Ascending aorta (tissue), 2 donors: Measurements from ENCODE around the gene ZNF74. TPM values are rescaled to one million over a fixed set of nuclear protein-coding genes. Genes with fewer than 3 reads are reported as not detected.
"Not testable (repeated sequence)": the region's sequence is repeated elsewhere in the genome, so short reads cannot be mapped to it uniquely, and the experiment has no call there.

Source experiments
- DNase-seq, 2 donors: peaks; one replicate each; pipeline ENCODE4 v3.0.0-alpha.2; 2019; ENCODE audit warnings: low spot score in 2 of 2
- H3K27ac ChIP-seq, 2 donors: fragments of 200-600 bp; sonication (generic); one replicate each; pipeline ENCODE4 v1.5.1; 2016 to 2017; ENCODE audit warnings: mild to moderate bottlenecking in 1 of 2
- H3K27me3 ChIP-seq: fragments of 200-600 bp; sonication (generic); one replicate; pipeline ENCODE4 v1.5.1; 2017
- H3K36me3 ChIP-seq, 2 donors: fragments of 200-600 bp; sonication (generic); one replicate each; pipeline ENCODE4 v1.5.1; 2016
- H3K4me1 ChIP-seq, 2 donors: fragments of 200-600 bp; sonication (generic); one replicate each; pipeline ENCODE4 v1.5.1; 2016 to 2017; ENCODE audit warnings: mild to moderate bottlenecking in 1 of 2
- H3K4me3 ChIP-seq, 2 donors: fragments of 200-600 bp; sonication (generic); one replicate each; pipeline ENCODE4 v1.5.1; 2016 to 2017; ENCODE audit warnings: mild to moderate bottlenecking in 1 of 2
- H3K9me3 ChIP-seq, 2 donors: fragments of 200-600 bp; sonication (generic); one replicate each; pipeline ENCODE4 v1.5.1; 2016
- intact Hi-C: fragments of 100-400 bp; cut with DNase I; formaldehyde crosslinking; loops from one replicate; pipeline ENCODE4 v1.15.1; 2023
- total RNA-seq: library from RNA; depleted of rRNA; stranded (reverse); fragments of >200 nt; gene quantifications from one replicate; pipeline ENCODE4 v1.1.0, GENCODE V29; 2016

The ZNF74 gene
- total RNA-seq, 1 donor from 2014 or later = 28.9 TPM

DNA sequence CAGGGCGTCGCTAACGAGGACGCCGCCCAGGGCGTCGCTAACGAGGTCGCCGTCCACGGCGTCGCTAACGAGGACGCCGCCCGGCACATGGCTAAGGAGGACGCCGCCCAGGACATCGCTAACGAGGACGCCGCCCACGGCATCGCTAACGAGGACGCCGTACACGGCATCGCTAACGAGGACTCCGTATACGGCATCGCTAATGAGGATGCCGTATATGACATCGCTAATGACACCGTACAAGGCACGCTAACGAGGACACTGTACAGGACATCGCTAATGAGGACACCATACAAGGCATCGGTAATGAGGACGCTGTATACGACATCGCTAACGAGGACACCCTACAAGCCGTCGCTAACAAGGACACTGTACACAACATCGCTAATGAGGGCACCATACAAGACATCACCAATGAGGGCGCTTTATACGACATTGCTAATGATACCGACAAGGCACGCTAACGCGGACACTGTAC, 32.2 kb upstream of the ZNF74 start:
- H3K9me3 ChIP-seq, intact Hi-C loops, H3K4me1 ChIP-seq, H3K27me3 ChIP-seq, DNase-seq, H3K36me3 ChIP-seq, H3K4me3 ChIP-seq, H3K27ac ChIP-seq: not testable (repeated sequence)

DNA sequence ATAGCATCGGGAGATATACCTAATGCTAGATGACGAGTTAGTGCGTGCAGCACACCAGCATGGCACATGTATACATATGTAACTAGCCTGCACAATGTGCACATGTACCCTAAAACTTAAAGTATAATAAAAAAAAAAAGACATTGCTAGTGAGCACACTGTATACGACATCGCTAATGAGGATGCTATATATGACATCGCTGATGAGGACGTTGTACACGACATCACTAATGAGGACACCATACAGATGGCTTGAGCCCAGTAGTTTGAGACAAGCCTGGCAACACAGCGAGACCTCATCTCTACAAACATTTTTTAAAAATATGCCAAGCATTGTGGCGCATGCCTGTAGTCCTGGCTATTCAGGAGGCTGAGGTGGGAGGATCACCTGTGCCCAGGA, 31.5 kb upstream of the ZNF74 start:
- H3K27ac ChIP-seq, H3K4me1 ChIP-seq, intact Hi-C loops, DNase-seq, H3K36me3 ChIP-seq, H3K27me3 ChIP-seq, H3K4me3 ChIP-seq, H3K9me3 ChIP-seq: not testable (repeated sequence)

DNA sequence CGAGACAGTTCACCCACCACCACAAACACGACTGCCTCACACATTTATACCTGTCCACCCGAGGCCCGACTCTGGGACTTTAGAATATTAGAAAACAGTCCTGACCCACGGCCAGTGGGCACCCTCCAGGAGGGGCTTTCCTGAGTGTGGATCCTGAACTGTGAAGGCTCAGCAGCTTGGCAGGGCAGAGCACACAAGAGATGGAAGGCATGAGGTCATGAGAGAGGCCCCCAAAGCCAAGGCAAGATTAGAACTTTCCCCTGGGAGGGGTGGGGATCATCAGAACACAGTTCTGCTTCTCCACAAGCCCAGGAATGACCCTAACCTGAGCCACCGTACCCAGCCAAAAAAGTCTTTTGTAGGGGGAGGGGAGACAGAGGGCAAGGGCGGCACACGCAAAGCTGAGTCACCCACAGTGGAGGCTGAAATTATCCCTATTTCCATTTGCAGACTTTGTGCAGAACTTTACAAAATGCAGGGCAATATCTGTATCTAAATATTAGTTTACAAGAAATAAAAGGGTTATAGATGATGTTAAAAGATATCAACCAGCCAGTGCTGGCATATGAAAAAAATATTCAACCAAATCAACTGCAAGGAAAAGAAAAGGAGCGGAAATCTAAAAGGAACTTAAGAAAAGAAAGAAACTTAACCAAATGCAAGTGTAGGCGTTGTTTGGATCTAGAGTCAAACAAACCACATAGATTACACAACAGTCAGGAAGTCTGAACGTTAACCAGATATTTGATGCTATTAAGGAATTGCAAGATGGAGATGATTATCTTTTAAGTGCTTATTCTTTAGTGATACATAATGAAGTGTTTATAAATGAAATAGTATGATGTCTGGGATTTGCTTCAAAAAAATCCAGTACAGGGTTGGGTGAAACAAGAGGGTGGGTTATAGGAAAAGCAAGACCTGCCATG, 29.4 kb upstream of the ZNF74 start:
- H3K27ac ChIP-seq, H3K27me3 ChIP-seq, H3K36me3 ChIP-seq, DNase-seq, intact Hi-C loops, H3K4me3 ChIP-seq, H3K4me1 ChIP-seq, H3K9me3 ChIP-seq: not testable (repeated sequence)

DNA sequence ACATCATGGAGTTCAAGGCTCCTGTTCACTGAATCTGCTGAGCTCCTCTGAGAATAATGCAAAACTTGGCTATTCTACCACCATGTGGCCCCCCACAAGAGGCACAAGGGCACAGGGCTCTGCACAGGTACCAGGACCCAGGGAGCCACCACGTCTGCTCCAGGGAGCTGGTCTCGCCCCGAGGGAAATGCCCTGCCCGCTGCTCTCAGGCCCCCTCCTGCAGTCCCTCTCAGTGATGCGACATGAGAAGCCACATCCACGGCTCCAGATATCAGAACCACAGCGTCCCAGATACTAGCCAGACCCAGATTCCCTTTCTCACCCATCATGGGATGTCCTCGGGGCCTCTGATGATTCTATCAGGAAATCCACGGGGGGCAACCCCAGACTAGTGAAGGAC, 27.1 kb upstream of the ZNF74 start:
- H3K27me3 ChIP-seq, intact Hi-C loops, H3K27ac ChIP-seq, H3K36me3 ChIP-seq, H3K4me1 ChIP-seq, DNase-seq, H3K4me3 ChIP-seq, H3K9me3 ChIP-seq: not testable (repeated sequence)

DNA sequence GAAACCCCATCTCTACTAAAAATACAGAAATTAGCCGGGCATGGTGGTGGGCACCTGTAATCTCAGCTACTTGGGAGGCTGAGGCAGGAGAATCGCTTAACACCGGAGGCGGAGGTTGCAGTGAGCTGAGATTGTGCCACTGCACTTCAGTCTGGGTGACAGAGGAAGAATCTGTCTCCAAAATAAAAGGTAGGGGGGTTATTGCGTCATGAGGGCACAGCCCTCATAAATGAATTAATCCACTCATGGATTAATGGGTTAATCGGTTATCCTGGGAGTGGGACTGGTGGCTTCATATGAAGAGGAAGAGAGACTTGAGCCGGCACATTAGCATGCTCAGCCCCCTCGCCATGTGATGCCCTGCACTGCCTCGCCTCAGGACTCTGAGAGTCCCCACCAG, 25.1 kb upstream of the ZNF74 start:
- intact Hi-C loops, H3K4me1 ChIP-seq: not testable (repeated sequence)

DNA sequence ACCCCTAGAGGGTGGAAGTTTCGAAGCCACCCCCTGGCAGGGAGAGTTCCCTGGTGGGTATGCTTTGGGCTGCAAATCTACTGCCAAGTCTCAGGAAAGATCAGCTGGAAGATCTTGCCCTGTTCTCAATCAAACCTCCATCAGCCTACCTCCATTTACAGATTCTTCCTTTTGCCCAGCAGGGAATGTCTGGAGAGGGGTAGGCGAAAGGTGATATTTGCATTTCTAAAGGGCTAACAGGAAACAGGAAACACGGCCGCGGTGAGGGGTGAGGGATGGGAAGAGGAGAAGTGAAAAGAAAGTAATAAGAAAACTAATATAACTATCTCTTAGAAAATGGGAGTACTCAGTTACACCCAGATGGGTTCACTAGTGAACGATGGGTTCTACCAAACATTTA, 22.3 kb upstream of the ZNF74 start:
- H3K27ac ChIP-seq, H3K36me3 ChIP-seq, DNase-seq, H3K4me1 ChIP-seq, H3K4me3 ChIP-seq, H3K9me3 ChIP-seq, intact Hi-C loops, H3K27me3 ChIP-seq: not testable (repeated sequence)

More for the DNA sequence above, 25.1 kb upstream of the ZNF74 start:
- not testable (repeated sequence) for H3K36me3 ChIP-seq, DNase-seq, H3K27me3 ChIP-seq, H3K4me3 ChIP-seq, H3K27ac ChIP-seq, H3K9me3 ChIP-seq

DNA sequence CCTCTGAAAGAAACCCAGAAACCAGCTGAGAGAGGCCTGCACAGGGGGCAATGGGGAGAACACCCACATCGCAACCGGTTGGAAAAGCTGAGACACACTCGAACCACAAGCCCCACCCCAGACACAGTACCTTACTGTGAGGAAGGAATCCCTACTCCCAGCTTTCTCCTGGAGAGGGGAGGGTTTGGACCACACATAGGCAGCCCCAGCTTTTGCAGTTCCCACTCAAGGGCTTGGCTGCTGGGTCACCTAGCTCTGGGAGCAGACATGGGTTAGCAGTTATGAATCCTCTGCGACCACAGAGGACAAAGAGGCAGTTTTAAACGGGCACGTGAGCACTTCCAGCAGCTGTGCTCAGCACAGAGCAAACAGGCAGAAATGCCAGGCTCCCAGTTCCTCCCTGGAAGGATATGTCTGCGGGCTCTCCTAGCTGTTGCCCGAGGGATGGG, 21.5 kb upstream of the ZNF74 start:
- DNase-seq, H3K27me3 ChIP-seq, H3K36me3 ChIP-seq, intact Hi-C loops, H3K4me1 ChIP-seq, H3K4me3 ChIP-seq, H3K9me3 ChIP-seq, H3K27ac ChIP-seq: not testable (repeated sequence)

DNA sequence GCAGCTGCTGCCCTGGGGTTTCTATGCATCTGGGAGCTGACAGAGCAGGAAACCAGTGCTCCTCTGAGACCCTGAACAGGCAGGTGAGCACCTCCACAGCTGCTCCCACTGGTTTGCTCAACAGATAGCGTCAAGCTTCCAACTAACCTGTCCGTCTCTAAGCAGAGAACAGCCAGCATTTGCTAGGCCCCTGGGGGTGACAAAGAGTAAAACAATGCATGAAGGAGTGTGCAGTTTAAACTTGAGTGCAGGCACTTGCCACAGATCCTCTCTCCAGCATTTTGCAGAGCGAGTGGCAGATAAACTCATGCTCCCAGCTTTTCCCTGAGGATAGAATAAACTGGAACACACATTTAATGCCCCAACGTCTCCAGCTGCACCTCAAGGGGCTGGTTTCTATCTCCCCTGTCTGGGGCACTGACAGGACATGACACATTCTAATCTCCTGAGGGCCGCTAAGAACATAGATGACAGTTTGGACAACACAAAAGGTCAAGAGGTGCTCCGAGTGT, 20.7 kb upstream of the ZNF74 start:
- H3K4me1 ChIP-seq, H3K9me3 ChIP-seq, H3K4me3 ChIP-seq, H3K36me3 ChIP-seq, H3K27me3 ChIP-seq, DNase-seq, intact Hi-C loops, H3K27ac ChIP-seq: not testable (repeated sequence)

DNA sequence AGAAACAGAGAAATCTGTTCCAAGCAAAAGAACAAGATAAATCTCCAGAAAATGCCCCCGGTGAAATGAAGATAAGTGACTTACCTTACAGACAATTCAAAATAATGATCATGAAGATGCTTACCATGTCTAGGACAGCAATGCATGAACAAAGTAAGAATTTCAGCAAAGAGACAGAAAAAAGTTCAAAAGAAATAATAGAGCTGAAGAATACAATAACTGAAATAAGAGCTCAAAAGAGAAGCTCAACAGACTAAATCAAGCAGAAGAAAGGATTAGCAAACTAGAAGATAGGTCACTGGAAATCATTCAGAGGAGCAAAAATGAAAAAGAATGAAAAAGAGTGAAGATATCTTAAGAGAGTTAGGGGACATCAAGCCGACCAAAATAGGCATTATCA, 19.8 kb upstream of the ZNF74 start:
- intact Hi-C loops, DNase-seq, H3K4me3 ChIP-seq, H3K9me3 ChIP-seq, H3K27ac ChIP-seq, H3K4me1 ChIP-seq, H3K27me3 ChIP-seq, H3K36me3 ChIP-seq: not testable (repeated sequence)

DNA sequence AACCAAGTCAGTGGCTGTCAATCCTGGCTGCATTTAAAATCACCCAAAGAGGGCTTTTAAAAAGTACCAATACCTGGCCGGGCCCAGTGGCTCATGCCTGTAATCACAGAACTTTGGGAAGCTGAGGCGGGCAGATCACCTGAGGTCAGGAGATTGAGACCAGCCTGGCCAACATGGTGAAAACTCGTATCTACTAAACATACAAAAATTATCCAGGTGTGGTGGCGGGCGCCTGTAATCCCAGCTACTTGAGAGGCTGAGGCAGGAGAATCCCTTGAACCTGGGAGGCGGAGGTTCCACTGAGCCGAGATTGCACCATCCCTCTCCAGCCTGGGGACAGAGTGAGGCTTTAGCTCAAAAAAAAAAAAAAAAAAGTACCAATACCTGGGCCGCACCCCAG, 17.7 kb upstream of the ZNF74 start:
- H3K27me3 ChIP-seq, DNase-seq, intact Hi-C loops, H3K9me3 ChIP-seq, H3K36me3 ChIP-seq, H3K27ac ChIP-seq, H3K4me1 ChIP-seq, H3K4me3 ChIP-seq: not testable (repeated sequence)

DNA sequence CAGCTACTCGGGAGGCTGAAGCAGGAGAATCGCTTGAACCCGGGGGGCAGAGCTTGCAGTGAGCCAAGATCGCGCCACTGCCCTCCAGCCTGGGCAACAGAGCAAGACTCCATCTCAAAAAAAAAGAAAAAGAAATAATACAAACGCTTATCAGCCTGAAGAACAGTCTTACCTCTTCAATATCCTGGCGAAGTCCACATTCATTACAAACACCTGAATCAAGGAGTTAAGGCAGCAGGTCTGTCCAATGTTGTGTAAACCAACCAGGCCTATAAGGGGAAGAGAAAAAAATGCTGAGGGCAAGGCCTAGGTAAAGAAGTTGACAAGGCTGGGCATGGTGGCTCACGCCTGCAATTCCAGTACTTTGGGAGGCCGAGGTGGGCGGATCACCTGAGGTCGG, 17.0 kb upstream of the ZNF74 start:
- H3K27ac ChIP-seq, H3K4me1 ChIP-seq, intact Hi-C loops, H3K36me3 ChIP-seq, DNase-seq, H3K27me3 ChIP-seq, H3K9me3 ChIP-seq, H3K4me3 ChIP-seq: not testable (repeated sequence)
